NCI-H748 (cell line): ENCODE measurements around the gene TNFRSF6B.
"Not testable (repeated sequence)": the region's sequence is repeated elsewhere in the genome, so short reads cannot be mapped to it uniquely, and the experiment has no call there.

ENCODE experiments used
- DNase-seq: peaks from one replicate; lab custom pipeline; 2025; ENCODE audit not compliant: unreplicated experiment; lab: John Stamatoyannopoulos, UW

Gene TNFRSF6B

GRCh38 chr20:63696628-63697356, at the start of gene TNFRSF6B:
TNFRSF6B (plus strand) TSS chr20:63696652; CDS start chr20:63696768, 116 bp downstream.
- no peak for DNase-seq

- no peak for DNase-seq
These were observed 48.3 kb upstream of the TNFRSF6B start for GRCh38 chr20:63648190-63648589.

GRCh38 chr20:63648895-63649589, 47.4 kb upstream of the TNFRSF6B start:
- no peak for DNase-seq

- not testable (repeated sequence) for DNase-seq
These were observed 46.0 kb upstream of the TNFRSF6B start for GRCh38 chr20:63650486-63650885.

- no peak for DNase-seq
These were observed 44.6 kb upstream of the TNFRSF6B start for GRCh38 chr20:63651942-63652191.

- peak; percentile 60 for DNase-seq
These were observed 44.1 kb upstream of the TNFRSF6B start for GRCh38 chr20:63652192-63652980.

GRCh38 chr20:63653041-63653973, 43.1 kb upstream of the TNFRSF6B start, which contains the start of gene STMN3:
STMN3 (minus strand) TSS chr20:63653424; CDS start chr20:63653345, 79 bp downstream.
- DNase-seq, result peak; percentile 88

- no peak for DNase-seq
These were observed 42.3 kb upstream of the TNFRSF6B start for GRCh38 chr20:63653974-63654668.

GRCh38 chr20:63655249-63655648, 41.2 kb upstream of the TNFRSF6B start:
- DNase-seq, result no peak

- no peak for DNase-seq
These were observed 40.0 kb upstream of the TNFRSF6B start for GRCh38 chr20:63656451-63656850.

- DNase-seq, result peak; percentile 21
These were observed 39.1 kb upstream of the TNFRSF6B start for GRCh38 chr20:63657260-63657936.

GRCh38 chr20:63657937-63658748, 38.3 kb upstream of the TNFRSF6B start, which contains the start of gene RTEL1:
RTEL1 (plus strand) TSS chr20:63658312; CDS start chr20:63659403, 1,091 bp downstream.
- DNase-seq, result peak; percentile 87

GRCh38 chr20:63658749-63659187, 37.7 kb upstream of the TNFRSF6B start:
- no peak for DNase-seq

- DNase-seq, result no peak
These were observed 37.1 kb upstream of the TNFRSF6B start for GRCh38 chr20:63659370-63659769.

GRCh38 chr20:63660174-63660573, 36.3 kb upstream of the TNFRSF6B start:
- not testable (repeated sequence) for DNase-seq

- no peak for DNase-seq
These were observed 35.8 kb upstream of the TNFRSF6B start for GRCh38 chr20:63660622-63661021.

GRCh38 chr20:63661108-63661507, 35.3 kb upstream of the TNFRSF6B start:
- DNase-seq, result no peak

- DNase-seq, result no peak
These were observed 34.3 kb upstream of the TNFRSF6B start for GRCh38 chr20:63661959-63662812.
